ENCODE measurements around the gene CAPN2.

DNA sequence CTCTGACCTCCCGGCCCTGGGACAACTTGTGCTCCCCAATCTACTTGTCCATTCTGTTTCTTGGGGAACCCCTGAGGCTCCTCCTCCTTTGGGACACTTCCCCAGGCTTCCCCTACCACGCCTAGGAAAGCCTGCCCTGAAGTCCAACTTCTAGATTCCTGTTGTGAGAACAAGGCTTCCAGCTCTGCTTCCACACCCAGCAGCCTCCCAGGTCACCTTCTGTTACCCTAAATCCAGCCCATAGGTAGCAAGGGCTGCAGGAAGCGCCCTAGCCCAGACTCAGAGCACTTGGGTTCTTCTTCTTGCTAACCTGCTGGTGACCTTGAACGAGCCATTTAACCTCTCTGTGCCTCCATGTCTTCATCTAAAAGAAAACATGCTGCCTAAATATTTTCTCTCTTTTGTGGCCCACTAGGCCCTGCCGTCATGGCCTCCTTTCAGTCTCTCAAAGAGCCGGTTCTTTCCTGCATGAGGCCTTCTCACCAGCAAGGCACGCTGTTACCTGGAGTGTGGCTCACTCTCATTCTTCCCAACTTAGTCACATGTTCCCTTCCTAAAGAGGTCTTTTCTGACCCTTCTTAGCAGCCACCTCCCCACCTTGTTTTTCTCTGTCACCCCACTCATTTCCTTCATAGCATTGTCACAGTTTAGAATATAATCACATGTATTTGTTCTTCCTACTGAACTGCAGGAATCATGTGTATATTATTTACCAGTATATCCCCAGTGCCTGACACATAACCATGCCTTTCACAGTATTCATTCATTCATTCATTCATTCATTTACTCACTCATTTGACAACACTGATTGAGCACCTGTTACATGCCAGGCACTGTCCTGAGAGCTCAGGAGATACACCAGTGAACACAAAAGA lies 1.4 kb downstream of the CAPN2 start:
- TF ChIP-seq, protein P1, sequence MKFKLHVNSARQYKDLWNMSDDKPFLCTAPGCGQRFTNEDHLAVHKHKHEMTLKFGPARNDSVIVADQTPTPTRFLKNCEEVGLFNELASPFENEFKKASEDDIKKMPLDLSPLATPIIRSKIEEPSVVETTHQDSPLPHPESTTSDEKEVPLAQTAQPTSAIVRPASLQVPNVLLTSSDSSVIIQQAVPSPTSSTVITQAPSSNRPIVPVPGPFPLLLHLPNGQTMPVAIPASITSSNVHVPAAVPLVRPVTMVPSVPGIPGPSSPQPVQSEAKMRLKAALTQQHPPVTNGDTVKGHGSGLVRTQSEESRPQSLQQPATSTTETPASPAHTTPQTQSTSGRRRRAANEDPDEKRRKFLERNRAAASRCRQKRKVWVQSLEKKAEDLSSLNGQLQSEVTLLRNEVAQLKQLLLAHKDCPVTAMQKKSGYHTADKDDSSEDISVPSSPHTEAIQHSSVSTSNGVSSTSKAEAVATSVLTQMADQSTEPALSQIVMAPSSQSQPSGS (tag by site-specific recombination; IDR thresholded peaks at IDR 0.05; ENCODE audit: low read depth): no peak
- TF ChIP-seq, protein P2, sequence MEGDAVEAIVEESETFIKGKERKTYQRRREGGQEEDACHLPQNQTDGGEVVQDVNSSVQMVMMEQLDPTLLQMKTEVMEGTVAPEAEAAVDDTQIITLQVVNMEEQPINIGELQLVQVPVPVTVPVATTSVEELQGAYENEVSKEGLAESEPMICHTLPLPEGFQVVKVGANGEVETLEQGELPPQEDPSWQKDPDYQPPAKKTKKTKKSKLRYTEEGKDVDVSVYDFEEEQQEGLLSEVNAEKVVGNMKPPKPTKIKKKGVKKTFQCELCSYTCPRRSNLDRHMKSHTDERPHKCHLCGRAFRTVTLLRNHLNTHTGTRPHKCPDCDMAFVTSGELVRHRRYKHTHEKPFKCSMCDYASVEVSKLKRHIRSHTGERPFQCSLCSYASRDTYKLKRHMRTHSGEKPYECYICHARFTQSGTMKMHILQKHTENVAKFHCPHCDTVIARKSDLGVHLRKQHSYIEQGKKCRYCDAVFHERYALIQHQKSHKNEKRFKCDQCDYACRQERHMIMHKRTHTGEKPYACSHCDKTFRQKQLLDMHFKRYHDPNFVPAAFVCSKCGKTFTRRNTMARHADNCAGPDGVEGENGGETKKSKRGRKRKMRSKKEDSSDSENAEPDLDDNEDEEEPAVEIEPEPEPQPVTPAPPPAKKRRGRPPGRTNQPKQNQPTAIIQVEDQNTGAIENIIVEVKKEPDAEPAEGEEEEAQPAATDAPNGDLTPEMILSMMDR (tag by site-specific recombination; IDR thresholded peaks at IDR 0.05): no peak
- TF ChIP-seq, protein P3, sequence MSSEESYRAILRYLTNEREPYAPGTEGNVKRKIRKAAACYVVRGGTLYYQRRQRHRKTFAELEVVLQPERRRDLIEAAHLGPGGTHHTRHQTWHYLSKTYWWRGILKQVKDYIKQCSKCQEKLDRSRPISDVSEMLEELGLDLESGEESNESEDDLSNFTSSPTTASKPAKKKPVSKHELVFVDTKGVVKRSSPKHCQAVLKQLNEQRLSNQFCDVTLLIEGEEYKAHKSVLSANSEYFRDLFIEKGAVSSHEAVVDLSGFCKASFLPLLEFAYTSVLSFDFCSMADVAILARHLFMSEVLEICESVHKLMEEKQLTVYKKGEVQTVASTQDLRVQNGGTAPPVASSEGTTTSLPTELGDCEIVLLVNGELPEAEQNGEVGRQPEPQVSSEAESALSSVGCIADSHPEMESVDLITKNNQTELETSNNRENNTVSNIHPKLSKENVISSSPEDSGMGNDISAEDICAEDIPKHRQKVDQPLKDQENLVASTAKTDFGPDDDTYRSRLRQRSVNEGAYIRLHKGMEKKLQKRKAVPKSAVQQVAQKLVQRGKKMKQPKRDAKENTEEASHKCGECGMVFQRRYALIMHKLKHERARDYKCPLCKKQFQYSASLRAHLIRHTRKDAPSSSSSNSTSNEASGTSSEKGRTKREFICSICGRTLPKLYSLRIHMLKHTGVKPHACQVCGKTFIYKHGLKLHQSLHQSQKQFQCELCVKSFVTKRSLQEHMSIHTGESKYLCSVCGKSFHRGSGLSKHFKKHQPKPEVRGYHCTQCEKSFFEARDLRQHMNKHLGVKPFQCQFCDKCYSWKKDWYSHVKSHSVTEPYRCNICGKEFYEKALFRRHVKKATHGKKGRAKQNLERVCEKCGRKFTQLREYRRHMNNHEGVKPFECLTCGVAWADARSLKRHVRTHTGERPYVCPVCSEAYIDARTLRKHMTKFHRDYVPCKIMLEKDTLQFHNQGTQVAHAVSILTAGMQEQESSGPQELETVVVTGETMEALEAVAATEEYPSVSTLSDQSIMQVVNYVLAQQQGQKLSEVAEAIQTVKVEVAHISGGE (tag by site-specific recombination; conservative IDR thresholded peaks at IDR 0.05; ENCODE audit: low read depth): no peak
- no peak for TF ChIP-seq ZNF221 (tag by site-specific recombination; IDR thresholded peaks at IDR 0.05; ENCODE audit: borderline replicate concordance)
- TF ChIP-seq, protein P4, sequence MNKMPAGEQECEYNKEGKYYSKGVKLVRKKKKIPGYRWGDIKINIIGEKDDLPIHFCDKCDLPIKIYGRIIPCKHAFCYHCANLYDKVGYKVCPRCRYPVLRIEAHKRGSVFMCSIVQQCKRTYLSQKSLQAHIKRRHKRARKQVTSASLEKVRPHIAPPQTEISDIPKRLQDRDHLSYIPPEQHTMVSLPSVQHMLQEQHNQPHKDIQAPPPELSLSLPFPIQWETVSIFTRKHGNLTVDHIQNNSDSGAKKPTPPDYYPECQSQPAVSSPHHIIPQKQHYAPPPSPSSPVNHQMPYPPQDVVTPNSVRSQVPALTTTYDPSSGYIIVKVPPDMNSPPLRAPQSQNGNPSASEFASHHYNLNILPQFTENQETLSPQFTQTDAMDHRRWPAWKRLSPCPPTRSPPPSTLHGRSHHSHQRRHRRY (tag by site-specific recombination; IDR thresholded peaks at IDR 0.05): no peak
- TF ChIP-seq, protein P5, sequence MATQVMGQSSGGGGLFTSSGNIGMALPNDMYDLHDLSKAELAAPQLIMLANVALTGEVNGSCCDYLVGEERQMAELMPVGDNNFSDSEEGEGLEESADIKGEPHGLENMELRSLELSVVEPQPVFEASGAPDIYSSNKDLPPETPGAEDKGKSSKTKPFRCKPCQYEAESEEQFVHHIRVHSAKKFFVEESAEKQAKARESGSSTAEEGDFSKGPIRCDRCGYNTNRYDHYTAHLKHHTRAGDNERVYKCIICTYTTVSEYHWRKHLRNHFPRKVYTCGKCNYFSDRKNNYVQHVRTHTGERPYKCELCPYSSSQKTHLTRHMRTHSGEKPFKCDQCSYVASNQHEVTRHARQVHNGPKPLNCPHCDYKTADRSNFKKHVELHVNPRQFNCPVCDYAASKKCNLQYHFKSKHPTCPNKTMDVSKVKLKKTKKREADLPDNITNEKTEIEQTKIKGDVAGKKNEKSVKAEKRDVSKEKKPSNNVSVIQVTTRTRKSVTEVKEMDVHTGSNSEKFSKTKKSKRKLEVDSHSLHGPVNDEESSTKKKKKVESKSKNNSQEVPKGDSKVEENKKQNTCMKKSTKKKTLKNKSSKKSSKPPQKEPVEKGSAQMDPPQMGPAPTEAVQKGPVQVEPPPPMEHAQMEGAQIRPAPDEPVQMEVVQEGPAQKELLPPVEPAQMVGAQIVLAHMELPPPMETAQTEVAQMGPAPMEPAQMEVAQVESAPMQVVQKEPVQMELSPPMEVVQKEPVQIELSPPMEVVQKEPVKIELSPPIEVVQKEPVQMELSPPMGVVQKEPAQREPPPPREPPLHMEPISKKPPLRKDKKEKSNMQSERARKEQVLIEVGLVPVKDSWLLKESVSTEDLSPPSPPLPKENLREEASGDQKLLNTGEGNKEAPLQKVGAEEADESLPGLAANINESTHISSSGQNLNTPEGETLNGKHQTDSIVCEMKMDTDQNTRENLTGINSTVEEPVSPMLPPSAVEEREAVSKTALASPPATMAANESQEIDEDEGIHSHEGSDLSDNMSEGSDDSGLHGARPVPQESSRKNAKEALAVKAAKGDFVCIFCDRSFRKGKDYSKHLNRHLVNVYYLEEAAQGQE (tag by site-specific recombination; IDR thresholded peaks at IDR 0.05): no peak
- TF ChIP-seq ZNF138 (tag by site-specific recombination; IDR thresholded peaks at IDR 0.05; ENCODE audit: borderline replicate concordance): no peak
- TF ChIP-seq, protein P6, sequence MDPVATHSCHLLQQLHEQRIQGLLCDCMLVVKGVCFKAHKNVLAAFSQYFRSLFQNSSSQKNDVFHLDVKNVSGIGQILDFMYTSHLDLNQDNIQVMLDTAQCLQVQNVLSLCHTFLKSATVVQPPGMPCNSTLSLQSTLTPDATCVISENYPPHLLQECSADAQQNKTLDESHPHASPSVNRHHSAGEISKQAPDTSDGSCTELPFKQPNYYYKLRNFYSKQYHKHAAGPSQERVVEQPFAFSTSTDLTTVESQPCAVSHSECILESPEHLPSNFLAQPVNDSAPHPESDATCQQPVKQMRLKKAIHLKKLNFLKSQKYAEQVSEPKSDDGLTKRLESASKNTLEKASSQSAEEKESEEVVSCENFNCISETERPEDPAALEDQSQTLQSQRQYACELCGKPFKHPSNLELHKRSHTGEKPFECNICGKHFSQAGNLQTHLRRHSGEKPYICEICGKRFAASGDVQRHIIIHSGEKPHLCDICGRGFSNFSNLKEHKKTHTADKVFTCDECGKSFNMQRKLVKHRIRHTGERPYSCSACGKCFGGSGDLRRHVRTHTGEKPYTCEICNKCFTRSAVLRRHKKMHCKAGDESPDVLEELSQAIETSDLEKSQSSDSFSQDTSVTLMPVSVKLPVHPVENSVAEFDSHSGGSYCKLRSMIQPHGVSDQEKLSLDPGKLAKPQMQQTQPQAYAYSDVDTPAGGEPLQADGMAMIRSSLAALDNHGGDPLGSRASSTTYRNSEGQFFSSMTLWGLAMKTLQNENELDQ (tag by site-specific recombination; IDR thresholded peaks at IDR 0.05; ENCODE audit: low read depth): no peak
- TF ChIP-seq GLI4 (tag by site-specific recombination; IDR thresholded peaks at IDR 0.05): no peak
- no peak for TF ChIP-seq GLIS2 (tag by site-specific recombination; IDR thresholded peaks at IDR 0.05)
- TF ChIP-seq ZNF76 (tag by site-specific recombination; IDR thresholded peaks at IDR 0.05; ENCODE audit: borderline replicate concordance, low read depth): no peak

Data from HEK293 (cell line).